Activated T-cell treated with anti-CD3 and anti-CD28 coated beads for 24 hours (primary cell): Measurements from ENCODE around the gene PAM.
A peak's percentile ranks its signal among the peaks of the same experiment; 100 is the strongest.

Experiments used
- DNase-seq: peaks from one replicate; pipeline ENCODE4 v3.0.0-alpha.2; 2020; ENCODE audit warnings: low read depth

The PAM gene

DNA sequence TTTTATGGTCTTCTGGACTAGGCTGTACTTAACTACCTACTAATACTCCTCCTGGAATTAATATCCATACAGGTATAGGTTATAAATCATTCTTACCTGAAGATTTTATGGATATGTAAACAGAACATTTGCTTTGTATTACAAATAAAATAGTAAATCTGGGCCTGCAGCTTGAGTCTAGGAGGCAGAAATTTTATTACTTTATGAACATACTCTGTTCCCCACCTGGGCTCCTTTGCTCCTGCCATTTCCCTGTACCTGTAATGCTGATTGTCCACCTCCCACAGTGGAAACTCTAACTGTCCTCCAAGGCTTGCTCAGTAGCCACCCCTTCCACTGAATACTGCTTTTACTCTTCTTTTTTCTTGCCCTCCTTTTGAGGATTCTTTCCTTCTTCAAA lies 108.0 kb downstream of the PAM start:
- no peak for DNase-seq

GRCh38 chr5:102863764-102864560 lies 108.9 kb downstream of the PAM start:
- DNase-seq: no peak

DNA sequence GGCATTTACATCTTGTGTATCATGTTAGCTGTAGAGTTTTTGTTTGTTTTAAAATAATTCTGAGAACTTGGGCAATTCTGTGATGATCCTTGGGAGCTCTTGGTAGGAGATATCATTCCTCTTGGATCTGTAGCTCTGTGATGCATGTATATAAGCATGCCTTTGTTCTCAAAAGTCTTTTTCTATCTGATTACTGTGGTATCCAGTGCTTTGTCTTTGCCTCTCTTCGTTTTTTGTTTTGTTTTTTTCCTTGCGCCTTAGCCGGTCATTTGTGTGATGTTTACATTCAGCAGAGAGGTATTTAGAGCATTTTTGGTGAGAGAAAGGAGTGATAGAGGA lies 110.0 kb downstream of the PAM start:
- no peak for DNase-seq

DNA sequence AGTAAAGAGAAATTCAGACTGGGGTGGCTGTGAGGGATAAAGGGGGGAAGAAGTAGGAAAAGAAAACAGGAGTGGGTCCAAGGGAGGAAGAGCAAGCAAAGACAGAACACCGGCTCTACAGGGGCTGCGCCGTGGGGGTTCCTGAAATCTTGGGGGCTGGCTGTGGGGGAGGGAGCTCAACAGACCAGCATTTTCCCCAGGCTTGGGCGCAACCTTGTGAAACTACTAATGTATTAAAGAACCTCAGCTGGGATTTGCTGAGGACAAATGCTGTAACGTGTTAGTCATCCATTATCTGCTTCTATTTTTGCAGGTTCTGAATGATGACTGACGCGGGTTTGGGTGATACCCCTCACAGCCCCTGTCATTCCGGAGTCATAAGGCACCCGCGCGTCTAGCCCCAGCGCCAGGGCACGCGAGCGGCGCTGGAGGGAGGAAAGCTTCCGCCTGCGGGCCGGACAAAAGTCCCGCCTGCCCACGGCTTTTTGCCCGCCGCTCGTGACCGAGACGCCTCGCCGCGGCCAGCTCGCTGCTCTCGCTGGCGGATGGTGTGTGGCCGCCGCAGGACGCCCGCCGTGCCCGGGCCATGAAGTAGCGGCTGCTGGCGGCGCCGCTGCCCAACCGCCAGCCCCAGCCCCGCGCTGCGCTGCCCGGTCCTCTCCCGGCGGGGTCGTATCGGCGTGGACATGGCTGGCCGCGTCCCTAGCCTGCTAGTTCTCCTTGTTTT lies 110.6 kb downstream of the PAM start:
- peak; percentile 37 for DNase-seq

DNA sequence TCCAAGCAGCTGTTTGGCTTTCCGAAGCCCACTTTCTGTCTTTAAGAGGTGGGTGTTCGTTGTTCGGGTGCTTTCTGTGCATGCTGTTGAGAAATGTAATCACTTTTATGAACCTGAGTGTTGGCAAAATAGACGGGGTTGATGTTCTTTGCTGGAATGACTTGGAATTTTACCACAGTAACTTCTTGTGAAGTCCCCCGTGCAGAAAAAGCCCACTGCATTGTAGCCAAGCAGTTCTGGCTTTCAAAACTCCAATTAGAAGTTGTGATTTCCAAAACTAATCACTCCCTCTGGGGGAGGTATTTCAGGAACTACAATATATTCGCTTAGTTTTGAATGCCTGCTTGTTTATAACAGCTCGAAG lies 111.1 kb downstream of the PAM start:
- no peak for DNase-seq

DNA sequence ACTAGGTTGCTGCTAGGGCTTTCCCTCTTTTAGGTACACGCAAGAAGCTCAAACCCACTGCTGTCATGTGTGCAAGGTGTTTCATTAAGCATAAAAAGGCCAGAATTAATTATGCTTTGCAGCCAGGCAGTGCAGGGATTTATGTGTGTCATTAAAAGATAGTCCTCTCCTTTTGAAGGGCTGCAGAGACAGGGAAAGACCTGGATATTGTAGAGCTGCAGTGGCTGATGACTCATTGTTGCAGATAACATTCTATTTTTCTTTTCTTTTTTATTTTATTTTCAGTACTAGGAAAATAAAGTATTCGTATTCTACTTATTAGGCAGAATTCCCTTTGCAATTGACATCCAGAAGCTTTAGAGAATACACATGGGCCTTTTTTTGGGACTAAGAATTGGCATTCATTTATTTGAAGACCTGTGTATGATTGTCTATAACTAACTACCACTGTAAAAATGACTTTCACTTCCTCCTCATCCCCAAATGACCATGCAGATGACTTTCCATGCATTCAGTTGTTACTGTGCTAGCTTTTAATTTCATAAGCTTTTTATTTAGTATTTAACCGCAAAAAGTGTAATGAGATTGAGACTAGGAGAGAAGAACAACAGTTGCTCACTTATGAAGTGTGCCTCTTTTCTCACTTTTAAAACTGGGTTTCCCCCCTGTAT lies 113.0 kb downstream of the PAM start:
- DNase-seq: no peak

GRCh38 chr5:102869230-102869629 lies 114.1 kb downstream of the PAM start:
- DNase-seq: no peak

GRCh38 chr5:102873379-102873932 lies 118.4 kb downstream of the PAM start:
- no peak for DNase-seq

GRCh38 chr5:102874054-102874453 lies 118.9 kb downstream of the PAM start:
- no peak for DNase-seq

DNA sequence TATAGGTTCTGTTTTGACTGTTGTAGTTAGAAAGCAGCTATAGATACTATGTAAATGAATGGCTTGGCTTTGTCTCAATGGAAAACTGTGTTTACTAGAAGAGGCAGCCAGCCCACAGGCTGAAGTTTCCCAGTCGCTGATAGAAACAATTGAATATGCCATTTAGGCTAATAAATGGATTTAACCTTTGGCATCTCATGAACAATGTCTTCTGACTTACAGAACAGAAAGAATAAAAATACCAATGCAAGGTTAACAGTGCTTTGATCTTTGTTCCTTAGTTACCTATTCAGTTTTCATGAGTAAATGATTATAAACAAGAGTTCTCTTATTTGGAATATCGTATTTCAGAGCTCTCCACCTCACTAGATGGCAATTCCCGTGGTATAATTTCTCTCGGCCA lies 120.6 kb downstream of the PAM start:
- DNase-seq: no peak

- DNase-seq: no peak
These were observed 121.5 kb downstream of the PAM start for GRCh38 chr5:102876610-102877009.

DNA sequence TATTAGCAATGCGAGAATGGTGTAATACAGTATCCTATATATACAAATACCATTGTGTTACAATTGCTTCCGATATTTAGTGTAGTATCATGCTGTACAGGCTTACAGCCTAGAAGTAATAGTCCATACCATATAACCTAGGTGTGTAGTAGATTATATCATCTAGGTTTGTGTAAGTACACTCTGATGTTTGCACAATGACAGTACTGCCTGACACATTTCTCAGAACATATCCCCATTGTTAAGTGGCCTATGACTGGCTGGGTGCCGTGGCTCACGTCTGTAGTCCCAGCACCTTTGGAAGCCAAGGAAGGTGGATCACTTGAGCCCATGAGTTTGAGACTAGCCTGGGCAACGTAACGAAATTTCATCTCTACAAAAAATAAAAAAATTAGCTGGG lies 124.6 kb downstream of the PAM start:
- no peak for DNase-seq

DNA sequence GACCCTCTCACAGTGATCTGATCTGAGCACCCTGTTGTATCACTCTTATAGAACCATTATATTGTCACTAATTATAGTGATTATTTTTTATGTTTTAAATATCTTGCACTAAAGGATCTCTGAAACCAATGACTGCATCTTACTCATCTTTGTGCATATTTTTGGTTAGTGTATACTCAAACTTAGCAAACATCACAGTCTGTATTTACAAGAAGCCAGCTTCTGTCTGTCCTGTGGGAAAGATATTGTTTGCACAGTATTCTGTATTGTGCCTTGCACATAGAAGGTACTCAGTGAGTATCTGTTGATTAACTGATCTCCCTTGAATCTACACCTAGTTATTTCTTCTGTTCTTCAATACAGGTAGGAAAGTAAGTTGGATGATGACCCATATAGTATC lies 131.5 kb downstream of the PAM start:
- no peak for DNase-seq

- no peak for DNase-seq
These were observed 133.4 kb downstream of the PAM start for GRCh38 chr5:102888483-102888882.

- DNase-seq: no peak
These were observed 133.9 kb downstream of the PAM start for GRCh38 chr5:102889033-102889432.

GRCh38 chr5:102890133-102890532 lies 135.0 kb downstream of the PAM start:
- DNase-seq: no peak

DNA sequence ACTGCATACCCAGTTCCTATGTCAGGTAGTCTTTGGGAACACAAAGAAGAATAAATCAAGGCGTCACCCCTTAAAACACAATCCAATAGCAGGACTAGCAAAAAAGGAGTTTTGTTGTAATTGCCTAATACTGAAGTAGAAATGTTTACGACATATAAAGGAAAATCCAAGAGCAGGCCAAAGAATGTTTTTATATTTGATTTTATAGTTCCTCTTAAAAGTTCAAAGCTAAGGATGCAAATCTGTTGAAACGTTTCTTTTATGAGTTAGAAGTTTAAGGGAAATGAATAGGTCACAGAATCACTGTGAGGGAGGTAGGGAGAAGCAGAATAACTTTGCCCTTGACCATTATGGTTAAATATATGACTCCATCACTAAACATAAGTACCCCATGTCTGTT lies 136.1 kb downstream of the PAM start:
- DNase-seq: no peak

- DNase-seq: no peak
These were observed 138.8 kb downstream of the PAM start for GRCh38 chr5:102893942-102894341.

GRCh38 chr5:102895234-102895633 lies 140.1 kb downstream of the PAM start:
- DNase-seq: no peak

GRCh38 chr5:102895976-102896375 lies 140.9 kb downstream of the PAM start:
- DNase-seq: no peak

- no peak for DNase-seq
These were observed 146.5 kb downstream of the PAM start for GRCh38 chr5:102901424-102902134.

GRCh38 chr5:102902135-102902448 lies 147.0 kb downstream of the PAM start:
- DNase-seq: no peak

- no peak for DNase-seq
These were observed 147.5 kb downstream of the PAM start for GRCh38 chr5:102902647-102903046.
